22Rv1 (cell line): ENCODE data around the gene EME2.
A peak's percentile ranks its signal among the peaks of the same experiment; 100 is the strongest.

ENCODE experiments used
- H3K27ac ChIP-seq: fragments of 450-650 bp; 2 replicates; pipeline ENCODE4 v1.5.1; 2017
- CTCF ChIP-seq: fragments of 450-650 bp; IDR thresholded peaks from 2 replicates; pipeline ENCODE4 v1.5.1; 2017; ENCODE audit warnings: mild to moderate bottlenecking
- ZFX ChIP-seq: fragments of 450-650 bp; IDR thresholded peaks from 2 replicates; pipeline ENCODE4 v1.6.1; 2017; ENCODE audit warnings: antibody characterized with exemption, borderline replicate concordance

Gene EME2

DNA sequence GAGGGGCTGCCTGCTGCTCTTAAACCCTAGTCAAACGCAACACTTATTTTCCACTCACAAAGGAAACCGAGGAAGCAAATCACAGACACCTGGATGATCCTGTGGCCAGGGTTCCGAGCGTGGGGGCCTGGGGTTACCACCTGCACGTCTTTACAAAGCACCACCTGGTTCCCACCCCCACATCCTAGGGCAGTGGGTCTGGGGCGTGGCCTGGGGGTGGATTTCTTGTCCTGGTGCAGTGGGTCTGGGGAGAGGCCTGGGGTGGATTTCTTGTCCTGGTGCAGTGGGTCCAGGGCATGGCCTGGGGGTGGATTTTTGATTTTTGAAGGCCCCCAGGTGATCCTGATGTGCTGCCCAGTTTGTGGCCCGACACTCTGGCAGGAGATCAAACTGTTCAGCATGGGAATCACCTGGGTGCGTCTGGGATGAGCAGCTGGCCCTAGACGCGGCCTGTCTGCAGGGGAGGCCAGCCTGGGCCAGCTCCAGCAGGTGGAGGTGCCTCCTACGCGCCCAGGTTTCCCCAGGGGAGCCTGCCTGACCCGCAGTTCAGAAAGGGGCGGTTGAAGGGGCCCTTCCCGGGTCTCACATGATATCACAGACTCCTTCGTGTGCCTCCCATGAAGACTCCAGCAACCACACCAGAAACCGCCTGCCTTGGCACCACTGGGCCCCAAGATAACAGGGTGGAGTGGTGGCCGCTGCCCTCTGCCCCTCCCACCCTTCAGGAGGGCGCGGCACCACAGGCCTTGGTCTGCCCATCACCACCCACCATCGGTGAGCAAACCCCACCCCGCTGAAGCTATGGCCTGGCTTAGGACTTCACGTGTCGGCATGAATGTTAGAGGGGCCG, 47.7 kb downstream of the EME2 start:
- no peak overlapping the region for H3K27ac ChIP-seq
- no peak for TF ChIP-seq ZFX
- TF ChIP-seq CTCF = no peak

DNA sequence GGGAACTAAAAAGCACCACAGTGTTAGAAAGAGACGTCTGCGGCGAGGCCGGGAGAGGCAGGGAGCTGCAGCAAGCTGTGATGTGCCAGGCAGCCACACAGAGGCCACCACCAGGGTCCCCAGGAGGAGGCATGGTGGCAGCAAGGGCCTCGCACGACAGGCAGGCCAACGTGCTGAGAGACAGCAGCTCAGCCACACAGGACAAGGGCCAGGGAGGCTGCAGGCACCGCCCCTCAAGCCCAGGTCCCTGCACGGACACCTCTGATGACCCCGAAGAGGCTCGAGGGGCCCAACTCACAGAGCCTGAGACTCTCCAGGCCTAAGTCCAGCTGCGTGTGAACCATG, 48.3 kb downstream of the EME2 start:
- H3K27ac ChIP-seq = no peak overlapping the region
- TF ChIP-seq ZFX = no peak
- no peak for TF ChIP-seq CTCF

GRCh38 chr16:1821861-1822611, 49.4 kb downstream of the EME2 start:
- TF ChIP-seq CTCF = no peak
- TF ChIP-seq ZFX = no peak
- H3K27ac ChIP-seq = no peak overlapping the region

- no peak overlapping the region for H3K27ac ChIP-seq
- no peak for TF ChIP-seq CTCF
- TF ChIP-seq ZFX = no peak
These were observed 50.2 kb downstream of the EME2 start for GRCh38 chr16:1822801-1823200.

DNA sequence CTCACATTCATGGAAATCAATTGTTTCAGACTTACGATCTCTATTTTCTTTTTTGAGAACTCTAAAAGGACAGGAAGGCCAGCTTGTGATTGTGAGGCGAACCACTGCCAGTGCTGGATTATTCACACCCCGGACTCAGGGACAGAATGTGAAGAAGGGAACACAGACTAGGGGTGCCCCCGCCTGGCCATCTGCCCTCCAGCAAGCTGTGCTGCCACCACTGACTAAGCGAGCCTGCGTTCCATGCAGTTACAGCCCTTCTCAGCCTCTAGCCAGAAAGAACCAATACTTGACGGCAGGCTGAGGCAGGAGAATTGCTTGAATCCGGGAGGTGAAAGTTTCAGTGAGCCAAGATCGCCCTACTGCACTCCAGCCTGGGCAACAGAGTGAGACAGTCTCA, 51.2 kb downstream of the EME2 start:
- TF ChIP-seq ZFX = no peak
- no peak for TF ChIP-seq CTCF
- no peak overlapping the region for H3K27ac ChIP-seq

DNA sequence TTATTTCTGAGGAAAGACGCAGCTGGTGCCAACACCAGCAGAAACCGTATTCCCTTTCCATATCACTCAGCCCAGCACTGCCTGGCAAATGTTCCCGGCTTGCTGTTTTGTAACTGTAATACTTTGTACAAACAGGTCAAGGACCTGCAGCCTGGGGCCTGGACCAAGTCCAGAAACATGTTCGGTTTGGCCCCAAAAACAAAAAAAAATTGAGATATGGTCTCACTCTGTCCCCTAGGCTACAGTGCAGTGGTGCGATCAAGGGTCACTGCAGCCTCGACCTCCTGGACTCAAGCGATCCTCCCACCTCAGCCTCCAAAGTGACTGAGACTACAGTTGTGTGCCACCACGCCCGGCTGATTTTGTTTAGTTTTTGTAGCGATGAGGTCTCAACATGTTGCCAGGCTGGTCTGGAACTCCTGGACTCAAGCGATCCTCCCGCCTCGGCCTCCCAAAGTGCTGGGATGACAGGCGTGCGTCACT, 52.8 kb downstream of the EME2 start:
- TF ChIP-seq CTCF (no peak), ZFX (no peak)
- peak overlapping the region; percentile 82; the same call in 1 of the 2 replicates for H3K27ac ChIP-seq
